GDM1 (cell line): ENCODE measurements around the gene FAM131C.
A peak's percentile ranks its signal among the peaks of the same experiment; 100 is the strongest.
"Not testable (repeated sequence)": the region's sequence is repeated elsewhere in the genome, so short reads cannot be mapped to it uniquely, and the experiment has no call there.

ENCODE experiments used
- DNase-seq: peaks from one replicate; lab custom pipeline; 2025; lab: John Stamatoyannopoulos, UW

Gene FAM131C

DNA sequence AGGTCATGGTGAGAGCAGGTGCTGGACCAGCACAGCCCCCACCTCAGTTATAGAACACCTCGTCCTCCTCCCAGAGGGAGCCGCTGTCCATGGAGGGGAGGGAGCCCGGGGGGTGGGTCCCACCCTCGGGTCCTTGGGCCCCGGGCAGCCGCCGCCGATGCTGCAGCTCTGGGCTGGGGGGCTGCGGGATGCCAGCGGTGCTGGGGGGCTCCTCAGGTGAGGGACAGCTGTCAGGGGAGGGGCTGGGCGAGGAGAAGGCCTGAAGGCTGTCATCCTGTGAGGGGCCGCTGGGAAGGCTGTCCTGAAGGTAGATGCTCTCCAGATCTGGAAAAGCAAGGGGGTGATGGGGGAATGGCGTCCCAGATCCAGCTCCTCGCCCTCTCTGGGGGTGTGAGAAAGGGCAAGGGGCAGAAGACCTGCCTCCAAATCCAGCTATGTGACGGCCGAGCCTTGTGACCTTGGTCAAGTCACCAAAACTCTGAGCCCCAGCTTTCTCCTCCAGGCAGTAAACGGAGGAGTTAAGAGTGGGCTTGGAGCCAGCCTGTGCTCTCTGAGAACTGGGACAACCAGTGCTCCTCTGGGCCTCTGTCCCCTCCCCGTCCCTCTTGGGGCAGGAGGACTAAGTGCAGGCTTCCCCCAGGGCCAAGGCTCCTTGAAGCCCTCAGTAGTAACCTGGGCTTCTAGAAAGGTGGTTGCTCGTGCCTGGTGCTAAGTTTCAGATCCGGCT is 14.9 kb downstream of the FAM131C start:
- DNase-seq: not testable (repeated sequence)

DNA sequence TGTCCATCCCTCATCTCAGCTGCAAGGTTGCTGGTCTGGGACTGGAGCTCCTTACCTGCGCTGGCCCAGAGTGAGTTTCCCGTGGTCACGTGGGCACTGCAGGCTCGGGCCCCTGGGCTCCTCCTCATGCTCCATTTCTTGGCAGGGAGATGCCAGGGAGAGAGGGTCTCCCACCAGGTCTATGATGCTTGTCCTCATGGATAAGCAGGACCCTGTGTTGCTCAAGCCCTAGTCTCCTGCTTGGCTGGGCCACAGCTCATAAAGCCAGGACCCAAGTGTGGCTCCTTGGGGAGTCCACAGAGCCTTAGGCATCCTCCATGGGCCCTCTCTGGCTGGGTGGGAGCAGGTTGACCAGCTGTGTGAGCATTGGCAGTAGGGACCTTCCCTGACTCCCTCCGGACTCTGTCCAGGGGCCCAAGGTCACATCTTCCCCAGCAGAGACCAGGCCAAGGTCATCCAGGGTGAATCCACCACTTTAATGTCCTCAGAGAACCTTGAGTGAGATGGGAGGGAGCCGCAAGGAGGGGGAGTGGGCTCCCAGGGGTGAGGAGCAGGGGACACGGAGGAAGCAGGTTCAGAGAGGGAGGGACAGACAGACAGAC is 16.0 kb downstream of the FAM131C start:
- DNase-seq: not testable (repeated sequence)

DNA sequence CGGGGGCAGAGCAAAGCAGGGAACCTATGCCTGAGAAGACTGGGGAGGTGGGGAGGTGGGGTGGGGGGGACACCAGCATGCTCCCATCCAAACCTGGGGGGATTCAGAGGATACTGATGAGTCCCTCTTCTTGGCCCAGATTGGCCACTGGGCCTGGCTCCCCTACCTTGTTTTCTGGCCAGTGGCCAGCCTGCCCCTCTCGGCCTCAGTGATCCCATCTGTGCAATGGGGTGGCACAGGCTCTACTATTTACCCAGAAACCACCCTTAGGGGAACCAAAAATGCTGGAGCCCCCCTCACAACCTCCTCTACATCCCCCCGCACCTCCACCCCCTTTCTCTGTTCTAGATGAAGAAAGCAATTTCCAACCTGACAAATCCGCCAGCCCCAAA is 16.9 kb downstream of the FAM131C start:
- DNase-seq: not testable (repeated sequence)

DNA sequence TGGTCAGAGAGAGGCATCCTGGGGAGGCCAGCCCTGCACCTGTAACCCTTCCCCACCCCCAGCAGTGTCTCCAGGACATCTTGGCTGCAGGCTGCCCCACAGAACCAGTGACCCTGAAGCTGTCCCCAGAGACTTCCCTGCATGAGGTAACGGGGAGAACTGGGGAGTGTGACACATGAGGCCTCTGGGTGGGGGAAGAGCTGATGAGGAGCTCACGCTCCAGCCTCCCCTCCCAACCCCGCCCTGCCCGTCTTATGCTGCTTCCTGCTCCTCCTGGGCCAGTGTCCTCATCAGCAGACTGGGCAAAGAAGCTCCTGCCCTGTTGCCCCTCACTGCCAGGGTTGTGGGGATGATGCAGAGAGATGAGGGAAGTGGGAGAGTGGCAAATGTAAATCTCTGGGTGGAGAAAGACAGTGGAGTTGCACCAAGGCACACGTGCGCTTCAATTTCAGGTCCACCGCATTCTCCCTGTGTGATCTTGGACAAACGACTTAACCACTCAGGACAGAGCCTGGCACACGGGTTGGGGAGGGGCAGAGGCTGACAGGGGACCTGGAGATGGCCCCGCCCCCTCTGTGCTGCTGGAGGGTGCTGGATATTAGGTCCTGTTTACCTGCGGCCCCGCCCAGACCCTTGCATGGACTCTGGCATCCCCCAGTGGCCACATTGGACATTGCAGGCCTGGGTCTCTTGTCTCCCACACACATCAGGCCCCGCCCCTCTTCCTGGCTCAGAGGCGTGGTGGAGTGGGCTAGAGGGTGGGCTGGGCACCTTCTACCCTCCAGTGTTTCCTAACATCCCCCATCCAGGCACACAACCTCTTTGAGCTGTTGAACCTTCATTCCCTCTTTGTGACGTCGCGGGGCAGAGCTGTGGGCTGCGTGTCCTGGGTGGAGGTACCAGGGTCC is 17.6 kb downstream of the FAM131C start:
- peak; percentile 64 for DNase-seq

DNA sequence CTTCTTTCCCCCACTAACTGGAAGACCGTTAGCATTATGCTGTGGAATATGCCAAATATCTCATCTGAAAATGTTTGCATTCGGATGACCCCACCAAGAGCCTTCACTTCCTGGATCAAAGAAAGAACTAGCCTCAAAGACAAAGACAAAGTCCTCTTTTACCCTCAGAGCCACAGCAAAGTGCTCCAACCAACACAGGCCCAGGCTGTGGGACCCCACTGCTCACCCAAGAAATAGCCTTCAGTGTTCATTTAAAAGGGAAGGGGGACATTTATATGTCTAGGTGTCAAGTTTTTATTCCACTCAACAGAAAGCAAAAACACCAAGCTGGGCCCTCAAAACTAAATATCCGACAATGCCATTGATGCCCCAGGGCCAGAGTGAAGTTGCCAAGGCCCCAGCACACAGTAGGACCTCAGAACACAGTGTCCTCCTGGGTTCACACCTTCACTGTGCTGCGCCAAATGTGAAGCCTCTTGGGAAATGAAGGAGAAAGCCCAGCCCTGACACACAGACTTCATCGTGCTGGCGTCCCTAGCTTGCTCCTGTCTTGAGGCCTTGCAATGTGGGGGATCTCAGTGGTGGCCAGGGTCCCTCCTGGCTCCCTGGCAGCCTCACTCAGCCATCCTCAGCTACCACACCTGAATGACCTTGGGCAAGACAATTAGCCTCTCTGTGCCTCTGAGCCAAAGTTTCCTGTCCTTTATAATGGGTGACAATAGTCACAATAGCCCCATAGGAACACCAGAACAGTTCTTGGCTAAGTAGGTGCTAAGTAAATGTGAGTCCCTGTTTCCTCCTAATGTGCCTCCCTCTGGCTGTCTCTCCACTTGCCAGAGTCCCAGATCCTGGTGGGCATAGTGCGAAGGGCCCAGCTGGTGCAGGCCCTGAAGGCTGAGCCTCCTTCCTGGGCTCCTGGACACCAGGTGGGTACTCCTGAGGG is 18.6 kb downstream of the FAM131C start:
- no peak for DNase-seq

- DNase-seq: no peak
Measured at GRCh38 chr1:16053781-16054502, 19.5 kb downstream of the FAM131C start.

DNA sequence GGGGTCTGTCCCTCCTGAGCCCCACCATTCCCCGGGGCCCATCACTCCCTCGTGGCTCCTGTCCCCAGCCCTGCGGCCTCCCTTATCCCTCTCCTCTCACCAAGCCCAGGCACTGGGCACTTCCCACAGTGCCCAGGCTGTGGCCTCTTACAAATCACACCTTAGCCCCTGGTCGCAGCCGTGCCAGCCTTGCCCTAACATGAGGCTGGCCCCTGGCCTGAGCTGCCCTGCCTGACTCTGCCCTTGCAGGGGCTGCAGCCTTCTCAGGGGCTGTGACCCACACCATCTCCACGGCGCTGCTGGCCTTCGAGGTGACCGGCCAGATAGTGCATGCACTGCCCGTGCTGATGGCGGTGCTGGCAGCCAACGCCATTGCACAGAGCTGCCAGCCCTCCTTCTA is 21.5 kb downstream of the FAM131C start:
- not testable (repeated sequence) for DNase-seq

DNA sequence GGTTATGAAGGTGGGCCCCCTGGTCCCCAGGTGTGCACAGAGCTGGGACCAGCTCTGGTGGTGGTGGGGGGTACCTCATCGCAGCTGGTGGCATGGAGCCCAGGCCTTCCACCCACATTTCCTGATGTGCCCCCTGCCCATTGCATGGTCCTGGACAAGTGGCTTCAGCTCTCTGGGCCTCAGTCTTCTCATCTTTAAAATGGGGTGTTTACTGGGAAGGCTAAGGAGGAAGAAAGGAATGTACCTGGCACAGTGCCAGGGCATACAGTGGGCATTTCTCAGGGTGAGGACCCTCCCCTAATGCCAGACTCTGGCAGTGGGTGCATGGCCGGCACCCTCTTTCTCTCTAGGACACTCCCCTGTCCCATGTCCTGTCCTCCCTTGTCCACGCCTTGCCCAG is 22.4 kb downstream of the FAM131C start:
- DNase-seq: no peak

- DNase-seq: no peak
Measured at GRCh38 chr1:16050328-16050727, 23.1 kb downstream of the FAM131C start.

GRCh38 chr1:16048573-16049189 is 24.8 kb downstream of the FAM131C start:
- DNase-seq: no peak

GRCh38 chr1:16047791-16048475 is 25.5 kb downstream of the FAM131C start:
- DNase-seq: no peak

- no peak for DNase-seq
Measured at GRCh38 chr1:16046842-16047241, 26.6 kb downstream of the FAM131C start.

DNA sequence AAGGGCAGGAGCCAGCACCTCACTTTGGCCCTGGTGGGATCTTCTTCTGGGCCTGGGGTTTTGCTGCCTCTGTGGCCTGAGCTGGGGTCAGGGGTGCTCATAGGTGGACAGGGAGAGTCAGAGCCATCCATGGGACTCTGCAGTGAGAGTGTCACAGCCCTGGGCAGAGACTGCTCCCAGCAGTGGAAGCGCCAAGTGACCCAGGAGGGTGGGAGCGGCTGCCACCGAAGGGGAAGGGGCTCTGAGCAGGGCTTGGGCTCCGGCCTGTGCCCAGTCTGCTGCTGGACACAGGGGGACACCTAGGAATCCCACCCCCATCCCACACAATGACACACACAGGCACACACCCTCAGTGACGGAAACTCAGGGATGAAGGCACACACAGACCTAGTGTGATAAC is 29.5 kb downstream of the FAM131C start:
- DNase-seq: no peak

GRCh38 chr1:16043521-16043920 is 29.9 kb downstream of the FAM131C start, which contains the start of gene CLCNKB:
TSS of gene CLCNKB (plus strand) at chr1:16043782. CDS start at chr1:16044493, 711 bp downstream.
- DNase-seq: no peak

- DNase-seq: not testable (repeated sequence)
Measured at GRCh38 chr1:16042654-16043053, 30.8 kb downstream of the FAM131C start.

DNA sequence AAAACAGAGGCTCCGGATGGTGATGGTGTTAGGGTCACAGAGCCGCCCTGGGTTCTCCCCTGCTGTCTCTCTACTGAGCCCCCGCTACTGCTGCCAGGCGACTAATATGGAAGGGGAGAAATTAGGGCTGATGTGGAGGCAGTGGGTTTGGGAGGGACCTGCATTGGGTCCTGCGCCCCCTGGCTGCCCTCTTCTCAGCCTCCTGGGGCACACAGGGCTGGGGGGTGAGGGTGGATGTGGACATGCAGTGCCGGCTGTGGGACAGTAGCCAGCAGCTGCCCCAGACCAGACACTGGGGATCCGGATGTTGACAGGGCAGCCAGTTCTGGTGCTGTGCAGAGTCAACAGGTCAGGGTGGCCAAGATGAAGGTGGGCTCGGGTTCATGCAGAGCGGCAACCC is 31.4 kb downstream of the FAM131C start:
- DNase-seq: no peak

- no peak for DNase-seq
Measured at GRCh38 chr1:16041200-16041599, 32.3 kb downstream of the FAM131C start.

GRCh38 chr1:16039871-16040270 is 33.6 kb downstream of the FAM131C start:
- DNase-seq: not testable (repeated sequence)

DNA sequence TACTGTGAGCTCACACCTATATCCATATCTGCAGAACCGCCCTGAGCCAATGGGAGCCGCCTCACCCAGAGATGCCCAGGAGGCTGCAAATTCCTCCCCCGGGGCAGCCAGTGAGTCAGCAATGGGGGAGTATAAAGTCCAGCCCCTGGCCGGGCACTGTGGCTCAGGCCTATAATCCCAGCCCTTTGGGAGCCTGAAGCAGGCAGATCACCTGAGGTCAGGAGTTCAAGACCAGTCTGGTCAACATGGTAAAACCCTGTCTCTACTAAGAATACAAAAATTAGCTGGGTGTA is 34.9 kb downstream of the FAM131C start:
- DNase-seq: no peak

DNA sequence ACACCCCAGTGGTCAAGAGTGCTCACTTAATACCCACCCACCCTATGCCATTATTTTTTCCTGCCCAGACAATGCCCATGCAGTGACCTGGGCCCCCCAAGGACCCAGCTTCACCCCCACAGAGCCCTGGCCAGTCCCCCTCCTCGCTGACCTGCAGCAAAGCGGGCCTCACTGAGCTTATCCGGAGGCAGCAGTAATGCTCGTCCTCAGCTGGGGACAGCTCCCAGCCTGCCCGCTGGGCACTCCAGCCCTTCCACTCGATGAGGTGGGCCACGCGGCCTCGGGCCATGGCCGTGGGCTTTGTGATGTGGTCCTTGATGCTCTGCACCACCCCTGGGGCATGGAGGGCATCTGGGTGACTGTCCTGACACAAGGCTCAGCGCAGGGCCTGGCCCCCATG is 37.0 kb downstream of the FAM131C start:
- DNase-seq: not testable (repeated sequence)
